ENCODE results near the gene MFSD12.
A peak's percentile ranks its signal among the peaks of the same experiment; 100 is the strongest.

Gene MFSD12

DNA sequence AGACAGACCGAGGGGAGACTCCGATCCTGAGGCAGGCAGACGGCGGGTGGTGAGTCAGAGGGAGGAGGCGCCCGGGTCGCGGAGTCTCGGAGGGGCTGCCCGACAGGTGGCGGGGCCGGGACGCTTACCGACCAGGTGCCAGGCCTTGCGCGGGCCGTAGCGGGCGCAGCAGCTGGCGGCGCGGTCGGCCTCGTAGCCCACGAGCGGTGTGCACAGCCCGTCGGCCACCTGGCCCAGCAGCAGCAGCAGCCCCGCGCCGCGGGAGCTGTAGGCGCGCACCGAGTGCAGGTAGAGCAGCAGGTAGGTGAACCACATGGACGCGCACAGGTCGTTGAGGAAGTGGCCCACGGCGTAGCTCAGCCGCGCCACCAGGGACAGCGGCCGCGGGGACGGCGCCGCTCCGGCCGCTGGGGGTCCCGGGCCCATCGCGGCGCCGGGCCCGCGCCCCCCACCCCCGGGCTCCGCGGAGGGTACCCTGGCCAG is 367 bp downstream of the MFSD12 start:
- Histone ChIP-seq H3K9ac (ENCODE audit: low read depth in 1 of 2, low read length in 2 of 2) (peak overlapping the region; percentile 55 to 83), H3K4me1 (ENCODE audit: control insufficient read depth in 2 of 2, insufficient read depth in 2 of 2, low read length in 2 of 2) (peaks cover 12 to 13% of the 10 kb centered on the region in 2 donors), H3K9me3 (ENCODE audit: control insufficient read depth in 2 of 2, low read length in 2 of 2) (no peaks in the 10 kb centered on the region), H3K27ac (ENCODE audit: low read depth in 2 of 2, low read length in 2 of 2) (peak overlapping the region; percentile 29 to 39), H3K4me3 (ENCODE audit: low read length in 2 of 2) (peak overlapping the region; percentile 81 to 82), H3K36me3 (ENCODE audit: control insufficient read depth in 2 of 2, insufficient read depth in 2 of 2, low read length in 2 of 2) (no peaks in the 10 kb centered on the region), H3K27me3 (ENCODE audit: control insufficient read depth in 2 of 2, insufficient read depth in 2 of 2, low read length in 2 of 2) (no peaks in the 10 kb centered on the region)

DNA sequence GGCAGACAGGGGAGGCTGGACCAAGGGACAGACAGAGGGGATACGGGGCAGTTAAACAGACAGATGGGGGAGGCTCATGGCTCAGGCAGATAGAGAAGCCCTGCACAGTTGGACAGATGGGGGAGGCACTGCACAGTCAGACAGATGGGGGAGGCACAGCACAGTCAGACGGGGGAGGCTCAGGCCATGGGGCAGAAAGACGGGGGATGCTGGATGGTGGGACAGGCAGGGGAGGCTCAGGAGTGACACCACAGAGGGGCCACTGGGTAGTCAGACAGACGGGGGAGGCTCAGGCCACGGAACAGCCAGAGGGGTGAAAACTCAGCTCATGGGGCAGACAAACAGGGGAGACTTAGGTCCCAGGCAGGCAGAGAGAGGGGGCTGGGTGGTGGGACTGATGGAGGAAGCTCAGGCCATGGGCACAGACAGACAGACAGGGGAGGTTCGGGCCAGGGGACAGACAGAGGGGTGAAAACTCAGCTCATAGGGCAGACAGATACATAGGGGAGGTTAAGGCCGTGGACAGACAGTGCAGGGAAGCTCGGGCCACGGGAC is 886 bp downstream of the MFSD12 start:
- Histone ChIP-seq H3K9ac (ENCODE audit: low read depth in 1 of 2, low read length in 2 of 2) (peak overlapping the region; percentile 55 to 83), H3K27me3 (ENCODE audit: control insufficient read depth in 2 of 2, insufficient read depth in 2 of 2, low read length in 2 of 2) (no peaks in the 10 kb centered on the region), H3K9me3 (ENCODE audit: control insufficient read depth in 2 of 2, low read length in 2 of 2) (no peaks in the 10 kb centered on the region), H3K4me1 (ENCODE audit: control insufficient read depth in 2 of 2, insufficient read depth in 2 of 2, low read length in 2 of 2) (peaks cover 12 to 13% of the 10 kb centered on the region in 2 donors), H3K36me3 (ENCODE audit: control insufficient read depth in 2 of 2, insufficient read depth in 2 of 2, low read length in 2 of 2) (no peaks in the 10 kb centered on the region), H3K4me3 (ENCODE audit: low read length in 2 of 2) (peak overlapping the region; percentile 81 to 82), H3K27ac (ENCODE audit: low read depth in 2 of 2, low read length in 2 of 2) (peak overlapping the region in 1 of 2 donors; percentile 39)

DNA sequence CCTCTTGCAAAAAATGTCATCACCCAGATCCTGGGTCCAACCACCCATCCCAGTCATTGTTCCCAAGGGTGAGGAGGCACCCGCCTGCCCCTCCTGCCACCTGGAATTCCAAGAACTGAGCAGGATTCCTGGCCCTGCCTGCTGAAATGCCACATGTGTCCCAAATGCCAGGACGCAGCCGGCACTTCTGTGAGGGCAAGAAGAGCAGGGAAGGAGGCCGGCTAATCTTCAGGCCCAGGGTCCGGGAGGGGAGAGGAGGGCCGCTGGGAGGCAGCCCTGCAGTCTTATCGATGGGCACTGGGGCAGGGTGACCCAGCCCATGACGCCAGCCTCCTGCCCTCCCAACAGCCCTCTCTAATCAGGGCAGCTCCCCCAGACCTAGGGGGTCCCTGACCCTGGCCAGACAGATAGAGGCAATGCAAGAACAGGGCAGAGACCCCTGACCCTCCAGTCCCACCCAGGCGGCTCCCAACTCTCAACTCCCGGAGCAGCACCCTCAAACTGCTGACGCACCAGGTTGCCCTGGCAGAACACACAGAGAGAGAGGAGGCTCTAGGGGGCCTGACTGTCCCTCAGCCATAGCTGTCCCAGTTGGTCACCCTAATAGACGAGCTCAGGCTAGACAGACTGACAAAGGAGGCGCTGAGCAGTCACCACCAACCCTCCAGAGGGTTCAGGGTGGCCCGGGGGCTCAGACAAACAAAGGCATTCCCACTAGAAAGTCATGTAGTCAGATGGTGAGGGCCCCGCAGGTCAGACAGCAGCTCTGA is 1.5 kb downstream of the MFSD12 start:
- Histone ChIP-seq H3K4me3 (ENCODE audit: low read length in 2 of 2) (peak overlapping the region; percentile 81 to 82), H3K36me3 (ENCODE audit: control insufficient read depth in 2 of 2, insufficient read depth in 2 of 2, low read length in 2 of 2) (peaks cover 0 to under 1% of the 10 kb centered on the region in 2 donors), H3K9me3 (ENCODE audit: control insufficient read depth in 2 of 2, low read length in 2 of 2) (no peaks in the 10 kb centered on the region)

DNA sequence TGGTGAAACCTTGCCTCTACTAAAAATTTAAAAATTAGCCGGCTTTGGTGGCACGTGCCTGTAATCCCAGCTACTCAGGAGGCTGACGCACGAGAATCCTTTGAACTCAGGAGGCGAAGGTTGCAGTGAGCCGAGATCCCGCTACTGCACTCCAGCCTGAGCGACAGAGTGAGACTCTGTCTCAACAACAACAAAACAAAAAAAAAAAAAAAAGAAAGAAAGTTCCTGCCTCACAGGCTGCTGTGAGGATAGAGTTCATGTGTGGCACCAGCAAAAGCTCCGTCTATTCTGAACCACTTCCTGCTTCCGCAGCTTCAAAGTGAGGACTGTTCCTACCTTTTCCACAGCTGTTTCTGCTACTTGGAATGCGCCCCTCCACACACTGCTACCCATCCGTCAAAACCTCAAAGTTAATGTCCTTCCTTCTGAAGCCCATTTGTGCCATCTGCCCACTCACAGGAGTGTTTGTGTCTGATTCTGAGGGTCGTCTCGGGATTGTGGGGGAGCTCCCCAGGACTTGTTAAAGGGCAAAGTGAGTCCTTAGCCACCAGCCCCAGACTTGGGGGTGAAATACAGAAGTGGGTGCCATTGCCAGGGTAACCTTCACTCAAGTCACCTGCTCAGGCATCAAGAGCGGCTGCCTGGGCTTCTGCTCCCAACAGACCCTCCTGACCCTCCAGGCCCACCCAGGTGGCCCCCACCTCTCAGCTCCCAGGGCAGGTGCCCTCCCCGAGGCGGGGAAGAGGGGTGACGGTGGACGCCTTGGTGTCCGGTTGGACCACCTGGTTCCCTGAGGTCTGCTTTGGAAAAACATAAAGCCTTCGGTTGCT is 2.9 kb downstream of the MFSD12 start:
- Histone ChIP-seq H3K4me3 (ENCODE audit: low read length in 2 of 2) (peak overlapping the region; percentile 23 to 37), H3K27me3 (ENCODE audit: control insufficient read depth in 2 of 2, insufficient read depth in 2 of 2, low read length in 2 of 2) (no peaks in the 10 kb centered on the region), H3K9me3 (ENCODE audit: control insufficient read depth in 2 of 2, low read length in 2 of 2) (no peaks in the 10 kb centered on the region), H3K36me3 (ENCODE audit: control insufficient read depth in 2 of 2, insufficient read depth in 2 of 2, low read length in 2 of 2) (peaks cover 0 to 3% of the 10 kb centered on the region in 2 donors), H3K9ac (ENCODE audit: low read depth in 1 of 2, low read length in 2 of 2) (no peak overlapping the region), H3K4me1 (ENCODE audit: control insufficient read depth in 2 of 2, insufficient read depth in 2 of 2, low read length in 2 of 2) (peaks cover 12 to 13% of the 10 kb centered on the region in 2 donors), H3K27ac (ENCODE audit: low read depth in 2 of 2, low read length in 2 of 2) (peak overlapping the region; percentile 51 to 65)

More for the DNA sequence above, 1.5 kb downstream of the MFSD12 start:
- Histone ChIP-seq H3K27ac (ENCODE audit: low read depth in 2 of 2, low read length in 2 of 2) (no peak overlapping the region), H3K27me3 (ENCODE audit: control insufficient read depth in 2 of 2, insufficient read depth in 2 of 2, low read length in 2 of 2) (no peaks in the 10 kb centered on the region), H3K9ac (ENCODE audit: low read depth in 1 of 2, low read length in 2 of 2) (peak overlapping the region in 1 of 2 donors; percentile 83), H3K4me1 (ENCODE audit: control insufficient read depth in 2 of 2, insufficient read depth in 2 of 2, low read length in 2 of 2) (peaks cover 12 to 13% of the 10 kb centered on the region in 2 donors)

DNA sequence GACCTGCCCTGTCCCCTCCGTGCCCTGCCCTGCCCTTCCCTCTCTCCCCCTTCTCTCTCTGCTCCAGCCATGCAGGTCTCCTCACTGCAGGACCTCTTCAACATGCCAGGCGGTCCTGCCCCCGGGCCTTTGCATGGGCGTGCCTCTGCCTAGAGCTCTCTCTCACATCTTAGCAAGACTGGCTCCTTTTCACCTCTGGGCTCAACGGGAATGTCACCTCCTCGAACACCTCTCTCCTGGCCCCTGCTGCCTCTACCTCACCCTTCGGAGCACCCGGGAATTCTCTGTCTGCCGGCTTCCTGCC is 5.6 kb downstream of the MFSD12 start:
- no peak overlapping the region for H3K27ac ChIP-seq (ENCODE audit: low read depth in 2 of 2, low read length in 2 of 2)

DNA sequence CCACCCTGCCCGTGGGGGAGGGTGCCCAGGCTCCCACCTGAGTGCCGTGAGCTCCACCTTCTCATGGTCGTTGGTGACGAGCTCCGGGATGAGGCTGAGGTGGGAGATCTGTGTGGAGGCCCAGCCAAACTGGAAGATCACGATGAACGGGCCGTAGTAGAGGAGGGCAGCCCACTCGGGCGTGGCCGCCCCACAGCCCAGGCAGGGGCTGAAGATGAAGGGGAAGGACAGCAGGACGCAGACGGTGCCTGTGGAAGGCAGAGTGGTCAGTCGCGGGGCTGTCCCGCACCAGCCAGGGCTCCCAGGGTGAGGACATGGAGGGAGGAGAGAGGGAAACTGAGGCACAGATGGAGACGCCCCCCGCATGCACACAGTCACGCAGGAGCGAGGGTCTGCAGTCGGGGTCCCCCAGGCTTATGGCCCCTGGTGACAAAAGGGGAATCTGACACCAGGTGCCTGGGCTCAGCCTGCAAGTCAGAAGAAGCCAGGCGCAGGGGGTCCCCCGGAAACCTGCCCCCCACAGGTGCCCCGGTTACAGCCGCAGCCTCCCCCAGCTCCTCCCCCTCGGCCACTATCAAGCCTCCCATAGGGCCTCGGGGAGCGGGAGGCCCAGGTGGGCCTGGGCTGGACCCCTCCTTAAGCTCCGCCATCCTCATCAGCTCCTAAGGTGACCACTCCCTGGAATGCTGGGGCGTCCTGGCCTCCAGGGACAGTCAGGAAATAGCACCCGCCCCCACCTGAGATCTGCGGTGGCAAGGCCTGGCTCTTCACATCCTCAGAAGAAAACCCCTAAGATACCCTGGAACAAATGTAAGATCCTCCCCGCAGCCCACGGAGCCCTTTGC is 6.2 kb downstream of the MFSD12 start:
- Histone ChIP-seq H3K4me1 (ENCODE audit: control insufficient read depth in 2 of 2, insufficient read depth in 2 of 2, low read length in 2 of 2) (peaks cover 3 to 4% of the 10 kb centered on the region in 2 donors), H3K27me3 (ENCODE audit: control insufficient read depth in 2 of 2, insufficient read depth in 2 of 2, low read length in 2 of 2) (no peaks in the 10 kb centered on the region), H3K9me3 (ENCODE audit: control insufficient read depth in 2 of 2, low read length in 2 of 2) (no peaks in the 10 kb centered on the region), H3K36me3 (ENCODE audit: control insufficient read depth in 2 of 2, insufficient read depth in 2 of 2, low read length in 2 of 2) (peaks cover 0 to 5% of the 10 kb centered on the region in 2 donors), H3K27ac (ENCODE audit: low read depth in 2 of 2, low read length in 2 of 2) (no peak overlapping the region), H3K4me3 (ENCODE audit: low read length in 2 of 2) (no peak overlapping the region), H3K9ac (ENCODE audit: low read depth in 1 of 2, low read length in 2 of 2) (no peak overlapping the region)

More for the DNA sequence above, 5.6 kb downstream of the MFSD12 start:
- Histone ChIP-seq H3K9me3 (ENCODE audit: control insufficient read depth in 2 of 2, low read length in 2 of 2) (no peaks in the 10 kb centered on the region), H3K36me3 (ENCODE audit: control insufficient read depth in 2 of 2, insufficient read depth in 2 of 2, low read length in 2 of 2) (peaks cover 0 to 5% of the 10 kb centered on the region in 2 donors), H3K9ac (ENCODE audit: low read depth in 1 of 2, low read length in 2 of 2) (no peak overlapping the region), H3K4me3 (ENCODE audit: low read length in 2 of 2) (no peak overlapping the region), H3K4me1 (ENCODE audit: control insufficient read depth in 2 of 2, insufficient read depth in 2 of 2, low read length in 2 of 2) (peaks cover 9% of the 10 kb centered on the region in 2 donors), H3K27me3 (ENCODE audit: control insufficient read depth in 2 of 2, insufficient read depth in 2 of 2, low read length in 2 of 2) (no peaks in the 10 kb centered on the region)

DNA sequence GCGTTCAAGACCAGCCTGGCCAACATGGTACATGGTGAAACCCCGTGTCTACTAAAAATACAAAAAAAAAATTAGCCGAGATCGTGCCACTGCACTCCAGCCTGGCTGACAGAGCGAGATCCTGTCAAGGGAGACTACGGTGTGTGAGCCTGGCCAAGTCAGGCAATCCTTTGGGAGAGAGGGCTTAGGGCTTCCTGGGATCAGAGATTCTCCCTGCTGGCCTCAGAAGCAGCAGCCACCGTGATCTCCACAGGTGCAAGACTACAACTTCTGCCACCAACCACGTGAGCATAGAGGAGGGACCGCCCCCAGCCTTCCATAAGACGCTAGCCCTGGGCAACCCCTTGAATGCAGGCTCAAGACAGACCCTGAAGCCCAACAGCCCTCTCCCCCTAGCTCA is 7.6 kb downstream of the MFSD12 start:
- Histone ChIP-seq H3K36me3 (ENCODE audit: control insufficient read depth in 2 of 2, insufficient read depth in 2 of 2, low read length in 2 of 2) (peaks cover 0 to 9% of the 10 kb centered on the region in 2 donors), H3K9me3 (ENCODE audit: control insufficient read depth in 2 of 2, low read length in 2 of 2) (no peaks in the 10 kb centered on the region), H3K27me3 (ENCODE audit: control insufficient read depth in 2 of 2, insufficient read depth in 2 of 2, low read length in 2 of 2) (no peaks in the 10 kb centered on the region), H3K4me1 (ENCODE audit: control insufficient read depth in 2 of 2, insufficient read depth in 2 of 2, low read length in 2 of 2) (peaks cover 0 to 4% of the 10 kb centered on the region in 2 donors), H3K4me3 (ENCODE audit: low read length in 2 of 2) (no peak overlapping the region), H3K27ac (ENCODE audit: low read depth in 2 of 2, low read length in 2 of 2) (no peak overlapping the region), H3K9ac (ENCODE audit: low read depth in 1 of 2, low read length in 2 of 2) (no peak overlapping the region)

DNA sequence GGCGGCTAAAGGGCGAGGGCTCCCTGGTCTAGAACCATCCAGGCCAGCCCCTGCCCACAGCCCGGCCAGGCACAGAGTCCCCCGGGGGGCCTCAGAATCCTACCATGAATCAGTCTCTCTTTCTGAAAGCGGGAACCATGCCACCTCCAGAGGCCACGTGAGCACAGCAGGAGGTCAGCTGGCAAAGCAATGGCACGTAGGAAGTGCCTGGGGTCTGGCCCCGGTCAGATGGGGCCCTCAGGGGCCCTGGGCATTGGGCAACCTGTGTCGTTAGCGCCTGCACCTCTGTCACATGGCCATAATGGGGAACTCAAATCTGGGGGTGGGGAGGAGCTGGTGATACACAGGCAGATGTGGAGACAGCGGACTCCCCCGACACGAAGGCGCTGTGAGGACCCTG is 8.8 kb downstream of the MFSD12 start:
- no peaks in the 10 kb centered on the region for H3K27me3 ChIP-seq (ENCODE audit: control insufficient read depth in 2 of 2, insufficient read depth in 2 of 2, low read length in 2 of 2)
- H3K9me3 ChIP-seq (ENCODE audit: control insufficient read depth in 2 of 2, low read length in 2 of 2): no peaks in the 10 kb centered on the region
- no peak overlapping the region for H3K27ac ChIP-seq (ENCODE audit: low read depth in 2 of 2, low read length in 2 of 2)
- H3K36me3 ChIP-seq (ENCODE audit: control insufficient read depth in 2 of 2, insufficient read depth in 2 of 2, low read length in 2 of 2): peaks cover 0 to 9% of the 10 kb centered on the region in 2 donors
- H3K4me1 ChIP-seq (ENCODE audit: control insufficient read depth in 2 of 2, insufficient read depth in 2 of 2, low read length in 2 of 2): no peaks in the 10 kb centered on the region
- no peak overlapping the region for H3K9ac ChIP-seq (ENCODE audit: low read depth in 1 of 2, low read length in 2 of 2)
- no peak overlapping the region for H3K4me3 ChIP-seq (ENCODE audit: low read length in 2 of 2)

DNA sequence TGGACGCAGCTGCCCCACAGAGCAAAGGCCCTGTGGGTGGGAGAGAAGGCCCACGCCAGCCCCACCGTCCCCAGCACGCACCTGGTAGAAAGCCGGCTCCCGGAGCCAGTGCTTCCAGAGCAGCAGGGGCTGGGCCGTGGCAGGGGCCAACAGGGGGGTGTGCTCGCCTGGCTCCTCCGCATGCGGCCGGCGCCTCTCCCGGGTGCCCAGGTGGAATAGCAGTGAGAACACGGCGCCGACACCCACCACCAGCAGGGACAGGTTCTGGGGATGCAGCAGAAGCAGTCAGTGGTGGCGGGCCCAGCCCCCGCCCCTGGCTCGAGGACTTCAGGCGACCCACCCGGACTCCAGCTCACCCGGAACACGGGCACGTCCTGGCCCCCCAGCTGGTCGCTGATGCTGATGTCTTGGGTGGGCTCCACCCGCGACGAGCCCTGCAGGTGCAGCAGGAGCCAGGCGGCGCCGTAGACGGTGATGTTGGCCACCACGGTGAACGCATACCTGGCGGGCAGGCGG is 9.6 kb downstream of the MFSD12 start:
- Histone ChIP-seq H3K9me3 (ENCODE audit: control insufficient read depth in 2 of 2, low read length in 2 of 2) (no peaks in the 10 kb centered on the region), H3K27ac (ENCODE audit: low read depth in 2 of 2, low read length in 2 of 2) (no peak overlapping the region), H3K4me1 (ENCODE audit: control insufficient read depth in 2 of 2, insufficient read depth in 2 of 2, low read length in 2 of 2) (no peaks in the 10 kb centered on the region), H3K27me3 (ENCODE audit: control insufficient read depth in 2 of 2, insufficient read depth in 2 of 2, low read length in 2 of 2) (no peaks in the 10 kb centered on the region), H3K4me3 (ENCODE audit: low read length in 2 of 2) (no peak overlapping the region), H3K9ac (ENCODE audit: low read depth in 1 of 2, low read length in 2 of 2) (no peak overlapping the region), H3K36me3 (ENCODE audit: control insufficient read depth in 2 of 2, insufficient read depth in 2 of 2, low read length in 2 of 2) (peaks cover 0 to 9% of the 10 kb centered on the region in 2 donors)

Data from mucosa of rectum (tissue), 2 donors.